GM12864 (cell line): ENCODE results near the gene PDYN.

Experiments used
- DNase-seq: peaks from one replicate; pipeline ENCODE4 v3.0.0-alpha.2; 2011; ENCODE audit warnings: low read depth
- H3K4me3 ChIP-seq: 2 replicates; pipeline ENCODE4 v1.5.1; 2011; ENCODE audit warnings: mild to moderate bottlenecking, low read depth, low read length, control low read depth
- CTCF ChIP-seq: IDR thresholded peaks from 2 replicates; pipeline ENCODE4 v1.5.1; 2011; ENCODE audit warnings: low read depth, mild to moderate bottlenecking, moderate library complexity, low read length, control low read depth, inconsistent platforms; ENCODE audit errors: missing control alignments

The PDYN gene

GRCh38 chr20:1955217-1955616 lies 38.6 kb downstream of the PDYN start:
- no peak overlapping the region for H3K4me3 ChIP-seq
- no peak for TF ChIP-seq CTCF
- no peak for DNase-seq

- no peak for DNase-seq
- no peak overlapping the region for H3K4me3 ChIP-seq
- no peak for TF ChIP-seq CTCF
These were observed 40.2 kb downstream of the PDYN start for GRCh38 chr20:1953621-1954020.

GRCh38 chr20:1952737-1953530 lies 40.9 kb downstream of the PDYN start:
- no peak overlapping the region for H3K4me3 ChIP-seq
- TF ChIP-seq CTCF = no peak
- DNase-seq = no peak

- no peak for TF ChIP-seq CTCF
- H3K4me3 ChIP-seq = no peak overlapping the region
- no peak for DNase-seq
These were observed 42.3 kb downstream of the PDYN start for GRCh38 chr20:1951436-1952115.

GRCh38 chr20:1950836-1951235 lies 43.0 kb downstream of the PDYN start:
- DNase-seq = no peak
- TF ChIP-seq CTCF = no peak
- no peak overlapping the region for H3K4me3 ChIP-seq

- H3K4me3 ChIP-seq = no peak overlapping the region
- no peak for DNase-seq
- TF ChIP-seq CTCF = no peak
These were observed 44.3 kb downstream of the PDYN start for GRCh38 chr20:1949347-1950100.
